GM23338 (cell line): ENCODE results near the gene SDE2. TPM values are rescaled to one million over a fixed set of nuclear protein-coding genes. Genes with fewer than 3 reads are reported as not detected.

Experiments used
- ATAC-seq: fragments of 200-7000 bp; cut with Tn5 transposase; 3 replicates; pipeline ENCODE4 v1.9.1; 2020
- DNase-seq: peaks from one replicate; pipeline ENCODE4 v3.0.0-alpha.2; 2015; ENCODE audit warnings: low spot score
- H2AFZ ChIP-seq: fragments of 200-600 bp; sonication (generic); 2 replicates; pipeline ENCODE4 v1.8.0; 2016; ENCODE audit warnings: antibody characterized with exemption, mild to moderate bottlenecking, moderate library complexity
- H3F3A ChIP-seq: fragments of 200-600 bp; sonication (generic); replicated peaks from 2 replicates; pipeline ENCODE4 v1.8.0; 2017; ENCODE audit warnings: antibody characterized with exemption, mixed run types, low read depth
- H3K27ac ChIP-seq: fragments of 200-600 bp; sonication (generic); 2 replicates; pipeline ENCODE4 v1.6.1; 2016; ENCODE audit warnings: low read depth
- H3K27me3 ChIP-seq: fragments of 200-600 bp; sonication (generic); 2 replicates; pipeline ENCODE4 v1.8.0; 2016; ENCODE audit warnings: mild to moderate bottlenecking, mixed run types, moderate library complexity; ENCODE audit not compliant: insufficient read depth
- H3K36me3 ChIP-seq: fragments of 200-600 bp; sonication (generic); 2 replicates; pipeline ENCODE4 v1.8.0; 2016; ENCODE audit warnings: mild to moderate bottlenecking; ENCODE audit not compliant: insufficient read depth
- H3K4me1 ChIP-seq: fragments of 200-600 bp; sonication (generic); 2 replicates; pipeline ENCODE4 v1.8.0; 2016; ENCODE audit warnings: mild to moderate bottlenecking, moderate library complexity; ENCODE audit not compliant: insufficient read depth
- H3K4me2 ChIP-seq: fragments of 200-600 bp; sonication (generic); 2 replicates; pipeline ENCODE4 v1.7.1; 2017; ENCODE audit warnings: mixed run types
- H3K4me3 ChIP-seq: fragments of 200-600 bp; sonication (generic); 2 replicates; pipeline ENCODE4 v1.6.1; 2016; ENCODE audit warnings: mixed run types
- H3K79me2 ChIP-seq: fragments of 200-600 bp; sonication (generic); replicated peaks from 2 replicates; pipeline ENCODE4 v1.8.0; 2017; ENCODE audit warnings: mild to moderate bottlenecking; ENCODE audit not compliant: insufficient read depth
- H3K9me2 ChIP-seq: fragments of 200-600 bp; sonication (generic); 2 replicates; pipeline ENCODE4 v1.8.0; 2017; ENCODE audit not compliant: insufficient read depth
- H4K20me1 ChIP-seq: fragments of 200-600 bp; sonication (generic); replicated peaks from 2 replicates; pipeline ENCODE4 v1.8.0; 2017; ENCODE audit warnings: mild to moderate bottlenecking; ENCODE audit not compliant: insufficient read depth
- H3K27ac Mint-ChIP-seq: 2 replicates; pipeline ENCODE4 v1.8.0; 2020; ENCODE audit warnings: inconsistent platforms, mild to moderate bottlenecking, moderate library complexity, mixed read lengths
- H3K27me3 Mint-ChIP-seq: 3 replicates; pipeline ENCODE4 v1.8.0; 2022; ENCODE audit warnings: low read depth, mild to moderate bottlenecking, moderate library complexity, mixed read lengths, inconsistent platforms; ENCODE audit not compliant: insufficient read depth, poor library complexity
- H3K36me3 Mint-ChIP-seq: 3 replicates; pipeline ENCODE4 v1.8.0; 2021; ENCODE audit warnings: low read depth, mild to moderate bottlenecking, inconsistent platforms, moderate library complexity, mixed read lengths
- H3K4me1 Mint-ChIP-seq: 3 replicates; pipeline ENCODE4 v1.8.0; 2020; ENCODE audit warnings: mild to moderate bottlenecking, inconsistent platforms, mixed read lengths
- H3K4me3 Mint-ChIP-seq: 3 replicates; pipeline ENCODE4 v1.8.0; 2021; ENCODE audit warnings: moderate library complexity, mild to moderate bottlenecking, inconsistent platforms, mixed read lengths
- H3K9me3 Mint-ChIP-seq: 3 replicates; pipeline ENCODE4 v1.8.0; 2020; ENCODE audit warnings: moderate library complexity, mild to moderate bottlenecking, inconsistent platforms, mixed read lengths
- EZH2 ChIP-seq: fragments of 200-600 bp; sonication (generic); IDR thresholded peaks from one replicate; pipeline ENCODE4 v1.8.0; 2017; ENCODE audit warnings: antibody characterized with exemption, mild to moderate bottlenecking, low read depth; ENCODE audit not compliant: unreplicated experiment
- JUNB ChIP-seq: IDR thresholded peaks from one replicate; pipeline ENCODE4 v1.6.1; 2016; ENCODE audit warnings: antibody characterized with exemption; ENCODE audit not compliant: unreplicated experiment
- NANOG ChIP-seq: IDR thresholded peaks from 2 replicates; pipeline ENCODE4 v1.6.1; 2016; ENCODE audit warnings: antibody characterized with exemption, borderline replicate concordance
- POLR2AphosphoS5 ChIP-seq: IDR thresholded peaks from 2 replicates; pipeline ENCODE4 v1.6.1; 2016; ENCODE audit warnings: antibody characterized with exemption, low read depth
- REST ChIP-seq: IDR thresholded peaks from one replicate; pipeline ENCODE4 v1.6.1; 2018; ENCODE audit warnings: antibody characterized with exemption; ENCODE audit not compliant: unreplicated experiment
- polyA plus RNA-seq: library from polyadenylated mRNA; unstranded; fragments of >200 nt; fragmentation: Nextera tagmentation; extraction: Ambion mirVana; gene quantifications from 2 replicates; pipeline ENCODE4 v1.2.1, GENCODE V29; 2016
- total RNA-seq: library from RNA; depleted of rRNA; stranded (reverse); fragments of >200 nt; shearing (Covaris generic); gene quantifications from 2 replicates; pipeline ENCODE4 v1.2.3, GENCODE V29; 2014

The SDE2 gene
- total and polyA plus RNA-seq, 2 experiments from 2014 or later: 10.6 to 26.9 TPM

DNA sequence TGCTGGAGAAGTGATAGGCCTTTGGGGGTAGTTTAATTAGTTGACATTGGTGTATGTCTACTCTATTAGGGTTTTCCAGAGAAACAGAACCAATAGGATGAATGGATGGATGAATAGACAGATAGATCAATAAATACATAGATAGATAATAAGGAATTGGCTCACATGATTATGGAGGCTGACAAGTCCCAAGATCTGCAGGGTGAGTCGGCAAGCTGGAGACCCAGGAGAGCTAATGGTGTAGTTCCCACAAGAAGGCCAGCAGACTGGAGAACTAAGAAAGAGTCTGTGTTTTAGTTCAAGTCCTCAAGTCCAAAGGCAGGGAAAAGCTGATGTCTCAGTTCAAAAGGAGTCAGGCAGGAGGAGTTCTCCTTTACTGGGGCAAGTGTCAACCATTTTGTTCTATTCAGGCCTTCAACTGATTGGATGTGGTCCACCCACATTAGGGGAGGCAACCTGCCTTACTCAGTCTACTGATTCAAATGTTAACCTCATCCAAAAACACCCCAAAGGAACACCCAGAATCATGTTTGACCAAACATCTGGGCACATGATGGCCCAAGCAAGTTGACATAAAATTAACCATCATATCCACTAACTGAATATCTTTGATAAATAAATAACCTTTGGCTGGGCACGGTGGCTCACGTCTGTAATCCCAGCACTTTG is 4.5 kb upstream of the SDE2 start:
- H3K79me2 ChIP-seq: peaks cover 4% of the 10 kb centered on the region
- Mint-ChIP-seq H3K4me3 (no peak overlapping the region), H3K36me3 (no peaks in the 10 kb centered on the region; the same call in 2 of the 3 replicates), H3K27me3 (peaks cover 7% of the 10 kb centered on the region), H3K9me3 (no peaks in the 10 kb centered on the region), H3K4me1 (peaks cover 24% of the 10 kb centered on the region), H3K27ac (peak overlapping the region; percentile 45; the same call in 1 of the 2 replicates)
- H3K27me3 ChIP-seq: no peaks in the 10 kb centered on the region
- no peak for ATAC-seq
- H3K4me3 ChIP-seq: no peak overlapping the region
- no peaks in the 10 kb centered on the region; the same call in 1 of the 2 replicates for H3K9me2 ChIP-seq
- no peak overlapping the region for H3K4me2 ChIP-seq
- peaks cover 29% of the 10 kb centered on the region for H3K4me1 ChIP-seq
- no peaks in the 10 kb centered on the region for H4K20me1 ChIP-seq
- peaks cover 7% of the 10 kb centered on the region; the same call in 1 of the 2 replicates for H3F3A ChIP-seq
- H3K27ac ChIP-seq: no peak overlapping the region
- no peak for TF ChIP-seq REST
- no peak for TF ChIP-seq EZH2
- no peak for TF ChIP-seq NANOG
- H3K36me3 ChIP-seq: no peaks in the 10 kb centered on the region
- H2AFZ ChIP-seq: no peak overlapping the region; the same call in 1 of the 2 replicates
- DNase-seq: no peak

GRCh38 chr1:226002667-226003501 is 3.7 kb upstream of the SDE2 start:
- Histone ChIP-seq H3K4me2 (no peak overlapping the region), H3K36me3 (no peaks in the 10 kb centered on the region), H2AFZ (no peak overlapping the region), H4K20me1 (0 out of 2 replicates have a peak, but pooled peaks cover 5% of the 10 kb centered on the region), H3K27me3 (no peaks in the 10 kb centered on the region), H3F3A (peaks cover 7% of the 10 kb centered on the region), H3K27ac (no peak overlapping the region), H3K9me2 (no peaks in the 10 kb centered on the region; the same call in 1 of the 2 replicates), H3K4me3 (no peak overlapping the region), H3K4me1 (peaks cover 35% of the 10 kb centered on the region), H3K79me2 (peaks cover 12% of the 10 kb centered on the region)
- ATAC-seq (peak; percentile 81), DNase-seq (peak; percentile 97)
- Mint-ChIP-seq H3K9me3 (no peaks in the 10 kb centered on the region), H3K27ac (peak overlapping the region; percentile 58), H3K4me1 (peaks cover 28% of the 10 kb centered on the region), H3K27me3 (peaks cover 7% of the 10 kb centered on the region), H3K36me3 (no peaks in the 10 kb centered on the region; the same call in 2 of the 3 replicates), H3K4me3 (peak overlapping the region; percentile 26)
- TF ChIP-seq POLR2AphosphoS5: peak; percentile 65
- no peak for TF ChIP-seq JUNB
